ENCODE results near the gene IRX4. TPM values are rescaled to one million over a fixed set of nuclear protein-coding genes. Genes with fewer than 3 reads are reported as not detected.

IRX4 gene
- total and polyA plus RNA-seq, 2 donors (not counting 3 experiments of a cell fraction or from before 2014, with no cell fraction given) = not detected

- dilution Hi-C loops (cut with MboI; ENCODE audit: extremely low pct_ligation_motif_present, low sequenced_read_pairs) (no loop called here), intact Hi-C loops (cut with micrococcal nuclease) (no loop called here)
- Histone ChIP-seq H3K27me3 (ENCODE audit: control insufficient read depth in 2 of 2, insufficient read depth in 2 of 2, low read length in 2 of 2) (peaks cover 8 to 15% of the 10 kb centered on the region in 2 experiments), H4K20me1 (replicated peaks; ENCODE audit: control insufficient read depth, extremely low read depth, insufficient read depth, low read length) (no peaks in the 10 kb centered on the region), H3K4me1 (ENCODE audit: control insufficient read depth, extremely low read depth, insufficient read depth, low read length) (no peaks in the 10 kb centered on the region), H3K36me3 (ENCODE audit: control insufficient read depth in 2 of 2, extremely low read depth in 1 of 2, insufficient read depth in 2 of 2, low read length in 2 of 2) (no peaks in the 10 kb centered on the region), H2AFZ (ENCODE audit: low read depth, low read length) (no peak overlapping the region), H3K9me1 (replicated peaks; ENCODE audit: control insufficient read depth, extremely low read depth, insufficient read depth, low read length) (no peaks in the 10 kb centered on the region), H3K4me3 (replicated peaks in 1 of 3; ENCODE audit: insufficient read depth in 1 of 3, low read depth in 1 of 3, low read length in 3 of 3) (no peak overlapping the region), H3K9me3 (replicated peaks; ENCODE audit: control insufficient read depth, insufficient read depth, low read length) (no peaks in the 10 kb centered on the region), H3K79me2 (ENCODE audit: control insufficient read depth, insufficient read depth, low read length) (no peaks in the 10 kb centered on the region), H3K4me2 (ENCODE audit: insufficient read depth, low read length) (no peak overlapping the region), H3K27ac (ENCODE audit: insufficient read depth, low read depth, low read length) (no peak overlapping the region), H3K9ac (replicated peaks; ENCODE audit: extremely low read depth, insufficient read depth, low read length) (no peak overlapping the region)
- TF ChIP-seq MYC (IDR thresholded peaks at IDR 0.05; ENCODE audit: low read depth, low read length) (no peak), EZH2 (IDR thresholded peaks at IDR 0.05; ENCODE audit: borderline replicate concordance, low read depth, low read length, severe bottlenecking) (no peak), POLR2A (IDR thresholded peaks at IDR 0.05; ENCODE audit: low read depth, low read length) (no peak), CTCF (IDR thresholded peaks at IDR 0.05; ENCODE audit: extremely low read depth in 1 of 2, insufficient read depth in 1 of 2, low read depth in 1 of 2, low read length in 2 of 2) (no peak), GATA2 (IDR thresholded peaks at IDR 0.05; ENCODE audit: insufficient read depth, insufficient read length, low read depth, low read length) (no peak), MAX (IDR thresholded peaks at IDR 0.05; ENCODE audit: insufficient read depth, insufficient read length) (no peak), JUN (IDR thresholded peaks at IDR 0.05; ENCODE audit: borderline replicate concordance, insufficient read depth, insufficient read length, low read depth) (no peak), FOS (IDR thresholded peaks at IDR 0.05; ENCODE audit: borderline replicate concordance, insufficient read depth, low read length) (no peak), POLR2AphosphoS5 (IDR thresholded peaks at IDR 0.05; ENCODE audit: insufficient read depth, low read depth, low read length) (no peak)
- CTCF ChIA-PET = no interaction called here
- no TSS peak for BruUV-seq (replicated peaks)
- POLR2A ChIA-PET = no interaction called here
- no peak for DNase-seq (ENCODE audit: low read depth, low spot score)
- no peak for FAIRE-seq
These were observed 35.1 kb downstream of the IRX4 start for GRCh38 chr5:1847611-1848010.
